Measurements from ENCODE around the gene NCOA7. TPM values are rescaled to one million over a fixed set of nuclear protein-coding genes. Genes with fewer than 3 reads are reported as not detected.
"Not testable (repeated sequence)": the region's sequence is repeated elsewhere in the genome, so short reads cannot be mapped to it uniquely, and the experiment has no call there.

NCOA7 gene
- total RNA-seq, 2 donors from 2014 or later: 25.6 to 39.2 TPM

- DNase-seq (no peak), ATAC-seq (no peak)
- intact Hi-C loops (cut with DNase I, micrococcal nuclease): no loop called here
Measured at GRCh38 chr6:125826695-125827463, 36.1 kb downstream of the NCOA7 start.

DNA sequence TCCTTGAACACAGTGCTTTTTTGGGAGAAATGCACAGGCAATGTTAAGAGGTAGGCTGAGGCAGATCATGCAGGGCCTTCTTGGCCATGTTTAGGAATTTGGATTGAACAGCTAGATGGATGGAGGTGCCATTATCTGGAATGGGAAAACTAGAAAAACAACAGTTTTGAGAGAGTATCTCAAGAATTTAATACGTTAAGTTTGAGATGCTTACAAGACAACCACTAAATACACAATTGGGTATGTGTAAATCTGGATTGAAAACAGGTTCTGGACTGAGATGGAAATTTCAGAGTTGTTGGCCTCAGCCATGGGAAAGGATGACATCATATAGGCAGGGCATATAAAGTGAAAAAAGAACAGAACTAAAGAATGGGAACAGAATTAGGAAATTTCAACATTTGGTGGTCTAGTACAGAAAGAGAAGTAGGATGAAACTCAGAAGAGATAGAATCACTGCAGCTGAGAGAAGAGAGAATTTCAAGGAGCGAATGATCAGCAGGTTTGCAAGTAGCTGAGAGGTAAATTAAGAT, 37.1 kb downstream of the NCOA7 start:
- intact Hi-C loops (cut with DNase I, micrococcal nuclease): no loop called here
- ATAC-seq: no peak

GRCh38 chr6:125828476-125829039, 37.8 kb downstream of the NCOA7 start:
- ATAC-seq (no peak), DNase-seq (no peak)
- intact Hi-C loops (cut with DNase I, micrococcal nuclease): no loop called here

More for the DNA sequence above, 37.1 kb downstream of the NCOA7 start:
- DNase-seq: no peak

DNA sequence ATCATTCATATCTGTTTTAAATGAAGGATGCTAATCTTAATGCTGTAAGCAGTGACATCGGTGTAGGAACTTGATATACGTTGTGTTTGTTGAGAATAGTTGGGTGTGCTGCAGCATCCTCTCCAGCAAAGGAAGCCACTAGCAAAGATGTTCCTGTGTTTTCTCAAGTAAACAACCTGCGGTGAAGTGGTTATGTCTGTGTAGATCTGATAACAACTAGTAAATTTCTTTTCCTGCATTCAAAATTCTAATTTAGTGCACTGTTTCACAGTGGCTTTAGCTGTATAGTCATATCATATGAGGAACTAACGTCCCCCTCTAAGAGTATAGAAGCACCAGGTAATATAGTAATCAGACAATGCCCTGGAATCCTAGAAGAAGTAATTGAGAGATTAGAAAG, 38.7 kb downstream of the NCOA7 start:
- intact Hi-C loops (cut with DNase I, micrococcal nuclease): no loop called here
- ATAC-seq (no peak), DNase-seq (no peak)

- intact Hi-C loops (cut with DNase I, micrococcal nuclease): no loop called here
- no peak for ATAC-seq
Measured at GRCh38 chr6:125831659-125832058, 40.9 kb downstream of the NCOA7 start.

DNA sequence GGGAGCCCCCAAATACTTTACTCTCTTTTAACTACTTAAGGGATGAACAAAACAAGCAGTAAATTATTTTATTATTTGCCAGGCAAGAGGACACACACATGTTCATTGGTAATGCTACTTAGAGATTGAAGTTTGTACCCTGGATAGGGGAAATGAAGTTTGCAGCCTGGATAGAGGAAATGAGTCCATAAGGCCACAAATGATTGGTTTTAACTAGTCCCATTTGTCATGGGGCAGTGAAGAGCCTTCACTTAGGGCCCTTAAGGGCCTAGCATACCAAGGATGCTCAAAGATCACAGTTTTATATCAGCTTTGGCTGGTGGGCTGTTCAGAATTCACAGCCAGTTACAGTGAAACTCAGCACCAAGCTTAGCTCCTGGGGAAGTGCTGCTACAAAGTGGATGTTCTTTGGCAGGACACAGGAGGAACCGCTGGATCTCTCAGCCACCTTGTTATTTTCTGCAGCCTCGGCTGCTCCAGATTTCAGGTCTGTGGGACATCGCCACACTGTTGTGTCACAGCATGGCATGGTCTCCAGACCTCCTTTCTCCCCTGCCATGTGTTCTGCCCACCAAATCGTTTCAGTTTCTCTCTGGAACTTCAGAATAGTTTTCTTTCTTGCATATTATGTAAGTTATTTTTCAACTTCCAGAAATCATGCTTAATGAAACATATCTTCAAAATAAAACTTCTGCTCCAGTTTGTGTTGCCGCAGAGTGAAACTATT, 41.8 kb downstream of the NCOA7 start:
- DNase-seq: no peak
- intact Hi-C loops (cut with DNase I, micrococcal nuclease): no loop called here
- ATAC-seq: no peak

More at GRCh38 chr6:125831659-125832058, 40.9 kb downstream of the NCOA7 start:
- no peak for DNase-seq

- no peak for DNase-seq
- no peak for ATAC-seq
- intact Hi-C loops (cut with DNase I, micrococcal nuclease): no loop called here
Measured at GRCh38 chr6:125834348-125834747, 43.6 kb downstream of the NCOA7 start.

GRCh38 chr6:125835221-125835744, 44.5 kb downstream of the NCOA7 start:
- ATAC-seq (no peak), DNase-seq (no peak)
- intact Hi-C loops (cut with DNase I, micrococcal nuclease): no loop called here

DNA sequence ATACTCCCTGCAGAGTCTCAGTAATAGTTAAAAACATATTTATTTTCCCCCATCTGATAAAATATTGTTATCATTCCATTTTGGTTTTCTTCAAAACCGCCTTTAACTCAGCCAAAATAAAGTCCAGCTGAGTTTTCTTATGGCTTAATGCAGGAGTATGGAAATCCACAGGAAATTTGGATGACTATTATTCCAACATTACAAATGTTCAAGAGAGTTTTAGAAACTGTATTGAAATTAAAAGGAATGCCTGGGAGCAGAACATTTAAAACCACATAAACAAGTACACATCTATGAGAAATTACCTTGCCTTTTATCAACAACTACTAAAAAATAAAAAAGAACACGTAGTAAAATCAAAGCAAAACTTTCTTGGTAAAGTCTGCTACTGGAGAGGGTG, 45.7 kb downstream of the NCOA7 start:
- intact Hi-C loops (cut with DNase I, micrococcal nuclease): no loop called here
- no peak for DNase-seq
- ATAC-seq: no peak

GRCh38 chr6:125839471-125839870, 48.7 kb downstream of the NCOA7 start:
- DNase-seq: no peak
- intact Hi-C loops (cut with DNase I, micrococcal nuclease): no loop called here
- no peak for ATAC-seq

GRCh38 chr6:125839879-125840278, 49.1 kb downstream of the NCOA7 start:
- intact Hi-C loops (cut with DNase I, micrococcal nuclease): no loop called here
- no peak for DNase-seq
- ATAC-seq: no peak

DNA sequence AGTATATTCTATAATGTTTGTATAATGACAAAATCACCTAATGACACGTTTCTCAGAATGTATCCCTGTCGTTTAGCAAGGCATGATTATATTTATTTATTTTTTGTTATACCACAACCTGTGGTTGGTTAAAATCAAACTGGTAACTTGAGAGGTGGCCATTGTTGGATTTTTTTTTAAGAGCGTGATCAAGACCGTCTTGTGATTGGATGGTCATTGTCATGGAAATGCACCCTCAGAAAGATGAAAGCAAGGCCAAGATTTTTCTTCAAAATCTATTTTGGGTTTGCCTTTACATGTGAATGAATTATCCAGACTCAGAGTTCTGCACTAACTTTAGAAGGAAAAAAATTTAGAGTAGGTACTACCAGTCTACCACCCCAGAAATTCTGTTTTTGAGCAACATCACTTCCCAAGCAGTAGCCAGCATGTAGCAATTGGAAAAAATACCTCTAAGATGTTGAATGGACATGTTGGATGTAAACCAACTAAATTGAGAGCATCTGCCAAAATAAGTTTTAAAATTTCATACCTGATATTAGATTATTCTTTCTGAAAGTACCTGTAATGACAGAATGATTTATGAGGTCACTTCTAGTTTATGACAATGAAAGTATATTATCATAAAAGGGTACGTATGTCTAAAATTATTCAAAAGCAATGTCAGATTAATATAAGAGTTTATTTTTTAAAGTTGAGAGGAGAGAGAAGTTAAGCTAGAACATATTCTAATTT, 50.8 kb downstream of the NCOA7 start:
- DNase-seq (no peak), ATAC-seq (no peak)
- intact Hi-C loops (cut with DNase I, micrococcal nuclease): no loop called here

DNA sequence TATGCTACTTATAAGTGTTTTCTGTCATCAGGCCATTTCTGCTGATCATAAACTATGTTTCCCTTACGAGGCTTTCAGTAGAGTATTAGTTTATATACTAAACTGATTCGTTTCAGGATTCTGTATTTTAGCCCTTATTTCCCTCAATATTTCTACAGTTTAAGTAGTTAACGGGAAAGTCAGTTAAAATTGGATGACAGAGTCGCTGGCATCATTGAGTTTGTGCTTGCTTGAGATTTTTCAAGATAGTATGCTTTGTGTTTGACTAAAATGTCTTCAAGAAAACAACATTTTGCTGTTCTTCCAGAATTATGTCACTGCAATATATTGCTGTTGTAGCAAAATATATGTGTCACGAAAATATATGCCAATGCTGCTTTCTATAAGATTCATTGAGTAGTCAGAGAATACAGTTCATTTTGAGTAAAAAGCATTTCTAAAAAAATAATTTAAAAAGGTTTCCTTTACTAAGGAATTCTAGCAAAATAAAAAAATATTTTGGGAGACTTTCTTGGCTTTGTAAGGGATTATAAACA, 51.4 kb downstream of the NCOA7 start:
- intact Hi-C loops (cut with DNase I, micrococcal nuclease): no loop called here
- DNase-seq (no peak), ATAC-seq (no peak)

DNA sequence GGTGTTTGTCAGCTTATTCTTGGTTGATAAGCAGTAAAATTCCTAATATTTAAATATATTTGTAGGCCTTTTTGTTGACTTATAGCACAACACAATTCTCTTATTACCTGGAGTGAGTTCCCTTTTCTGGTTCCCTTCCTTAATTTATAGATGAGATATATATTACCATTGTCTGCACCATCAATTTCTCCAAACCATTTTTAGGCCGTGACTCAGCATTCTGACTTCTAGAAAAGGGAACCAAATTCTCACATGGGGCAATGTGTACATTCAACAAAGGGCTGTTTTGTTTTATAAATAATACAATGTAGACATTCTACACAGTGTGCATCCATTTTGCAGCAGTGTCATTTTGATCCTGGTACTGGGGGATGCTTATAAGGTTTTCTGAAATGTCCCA, 52.8 kb downstream of the NCOA7 start:
- intact Hi-C loops (cut with DNase I, micrococcal nuclease): no loop called here

GRCh38 chr6:125844989-125845388, 54.2 kb downstream of the NCOA7 start:
- DNase-seq (no peak), ATAC-seq (no peak)
- intact Hi-C loops (cut with DNase I, micrococcal nuclease): no loop called here

More for the DNA sequence above, 52.8 kb downstream of the NCOA7 start:
- no peak for ATAC-seq
- no peak for DNase-seq

DNA sequence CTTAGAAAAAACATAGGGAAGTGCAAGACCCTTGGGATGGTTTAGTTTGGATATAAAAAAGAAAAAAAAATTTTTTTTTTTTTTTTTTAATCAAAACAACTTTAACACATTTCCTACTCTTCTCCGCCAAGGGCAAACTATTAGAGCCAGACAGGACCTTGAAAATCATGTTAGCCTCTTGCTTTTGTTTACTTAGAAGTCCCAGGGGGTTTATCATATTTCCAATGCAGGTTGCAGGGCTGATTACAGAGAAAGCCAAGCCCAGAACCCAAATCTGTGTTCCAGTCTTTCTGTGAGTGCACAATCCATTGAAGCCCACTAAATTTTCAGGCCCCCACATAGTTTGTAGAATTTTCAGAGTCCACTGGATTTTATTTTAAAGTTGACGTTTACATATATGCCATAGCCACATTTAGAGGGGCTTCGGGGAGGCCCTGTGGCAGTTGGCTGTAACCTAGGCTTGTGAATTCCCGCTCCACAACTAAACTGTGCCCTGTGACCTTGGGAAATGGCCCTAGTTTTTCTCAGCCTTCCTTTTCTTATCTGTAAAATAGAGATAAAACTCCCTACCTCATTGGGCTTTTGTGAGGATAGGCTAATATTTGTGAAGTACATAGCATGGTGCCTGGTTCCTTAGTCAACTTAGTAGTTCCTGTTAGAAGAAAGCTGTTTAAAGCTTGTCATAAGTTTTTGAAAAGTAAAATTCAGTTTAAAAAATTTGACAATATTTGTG, 55.7 kb downstream of the NCOA7 start:
- intact Hi-C loops (cut with DNase I, micrococcal nuclease): no loop called here
- no peak for ATAC-seq
- no peak for DNase-seq

- DNase-seq; ATAC-seq; intact Hi-C loops (cut with DNase I, micrococcal nuclease): not testable (repeated sequence)
Measured at GRCh38 chr6:125848286-125848685, 57.5 kb downstream of the NCOA7 start.

DNA sequence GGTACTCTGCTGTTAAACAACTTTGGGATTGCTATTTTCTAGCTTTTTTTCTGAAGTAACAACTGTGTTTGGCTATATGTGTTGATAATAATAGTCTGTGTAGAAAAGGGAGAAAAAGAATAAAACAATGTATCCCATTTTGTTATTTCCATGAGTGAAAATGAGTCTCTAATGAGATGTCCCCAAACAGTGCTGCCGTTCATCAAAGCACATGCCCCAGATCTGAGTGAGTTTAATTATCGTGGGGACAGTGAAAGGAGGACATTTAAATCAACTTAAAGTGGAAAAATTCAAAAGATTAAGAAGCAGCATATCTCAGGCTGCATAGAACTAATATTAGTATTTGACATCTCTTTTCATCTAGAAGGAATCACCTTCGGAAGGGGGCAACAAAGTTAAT, 59.6 kb downstream of the NCOA7 start:
- DNase-seq: no peak
- intact Hi-C loops (cut with DNase I, micrococcal nuclease): loop anchor here in 1 of 2 donors (10.0 kb wide), 1 partner anchor 104 kb away; the partner anchor contains the start of gene HINT3
- no peak for ATAC-seq

All from left colon (tissue), 2 donors.